ENCODE measurements around the gene RPL14. TPM values are rescaled to one million over a fixed set of nuclear protein-coding genes. Genes with fewer than 3 reads are reported as not detected.

The RPL14 gene
- total and polyA plus RNA-seq, 2 of the 13 experiments (the other 11 are each of a cell fraction or from before 2014, with no cell fraction given) = 502 to 1,291 TPM

- TF ChIP-seq ARID5B (CRISPR knock-in tag; IDR thresholded peaks at IDR 0.05) (peak; percentile 27; the same call in 1 of the 2 replicates), ISL2 (CRISPR knock-in tag; IDR thresholded peaks at IDR 0.05) (peak; percentile 25; the same call in 1 of the 2 replicates), ZFP82 (CRISPR knock-in tag; IDR thresholded peaks at IDR 0.05; ENCODE audit: borderline replicate concordance) (no peak), HHEX (CRISPR knock-in tag; IDR thresholded peaks at IDR 0.05) (no peak), RNF2 (conservative IDR thresholded peaks at IDR 0.05; ENCODE audit: low read depth) (0 out of 2 replicates have a peak, but pooled peaks have one; percentile 23), DMAP1 (CRISPR knock-in tag; IDR thresholded peaks at IDR 0.05) (peak; percentile 67), ZNF660 (CRISPR knock-in tag; IDR thresholded peaks at IDR 0.05; ENCODE audit: borderline replicate concordance, low read depth) (no peak), MXD1 (CRISPR knock-in tag; IDR thresholded peaks at IDR 0.05) (no peak), CREM (IDR thresholded peaks at IDR 0.05) (peak; percentile 92), CREM (CRISPR knock-in tag; IDR thresholded peaks at IDR 0.05) (no peak), PBX3 (CRISPR knock-in tag; IDR thresholded peaks at IDR 0.05; ENCODE audit: borderline replicate concordance) (no peak), CTCF (CRISPR knock-in tag; IDR thresholded peaks at IDR 0.05) (peak; percentile 52), ZNF224 (CRISPR knock-in tag; IDR thresholded peaks at IDR 0.05) (peak; percentile 37; the same call in 1 of the 2 replicates), ARNT2 (CRISPR knock-in tag; IDR thresholded peaks at IDR 0.05; ENCODE audit: low read depth) (peak; percentile 49; the same call in 1 of the 2 replicates), SMYD3 (CRISPR knock-in tag; IDR thresholded peaks at IDR 0.05) (no peak), HNRNPUL1 (IDR thresholded peaks at IDR 0.05; ENCODE audit: low read depth, low read length) (no peak), GABPB1 (CRISPR knock-in tag; IDR thresholded peaks at IDR 0.05) (peak; percentile 95), TGIF2 (CRISPR knock-in tag; IDR thresholded peaks at IDR 0.05) (peak; percentile 84; the same call in 1 of the 2 replicates), ZBTB25 (CRISPR knock-in tag; IDR thresholded peaks at IDR 0.05) (peak; percentile 76), ZMYM2 (CRISPR knock-in tag; IDR thresholded peaks at IDR 0.05) (no peak), ZNF83 (CRISPR knock-in tag; IDR thresholded peaks at IDR 0.05; ENCODE audit: borderline replicate concordance) (0 out of 2 replicates have a peak, but pooled peaks have one; percentile 72), ZNF296 (CRISPR knock-in tag; conservative IDR thresholded peaks at IDR 0.05) (no peak)
Measured at GRCh38 chr3:40452876-40453730, 4.0 kb upstream of the RPL14 start (continued).
